ENCODE results near the gene GPR84. TPM values are rescaled to one million over a fixed set of nuclear protein-coding genes. Genes with fewer than 3 reads are reported as not detected.
A peak's percentile ranks its signal among the peaks of the same experiment; 100 is the strongest.

The GPR84 gene
- total and polyA plus RNA-seq, 9 of the 15 experiments (the other 6 are each of a cell fraction or from before 2014, with no cell fraction given) = 0.07 to 0.18 (median 0.11) TPM; not detected in 5

- Histone ChIP-seq H2AFZ (ENCODE audit: low read depth, low read length) (peak overlapping the region; percentile 75), H3K9me1 (ENCODE audit: control insufficient read depth, insufficient read depth, low read length) (no peaks in the 10 kb centered on the region), H3K4me1 (replicated peaks in 1 of 2; ENCODE audit: control insufficient read depth in 2 of 2, insufficient read depth in 2 of 2, low read length in 2 of 2) (peaks cover 38 to 50% of the 10 kb centered on the region in 2 experiments), H3K27me3 (ENCODE audit: control insufficient read depth in 2 of 2, insufficient read depth in 2 of 2, low read length in 2 of 2) (no peaks in the 10 kb centered on the region), H3K9ac (ENCODE audit: insufficient read depth in 1 of 2, low read depth in 2 of 2, low read length in 2 of 2) (peak overlapping the region; percentile 85 to 89), H3K79me2 (ENCODE audit: control insufficient read depth, insufficient read depth, low read length) (peaks cover 26% of the 10 kb centered on the region; the same call in 2 of the 3 replicates), H3K27ac (ENCODE audit: extremely low read depth, low read depth, low read length) (peak overlapping the region; percentile 90), H3K9me3 (replicated peaks; ENCODE audit: control insufficient read depth, insufficient read depth, low read depth, low read length) (no peaks in the 10 kb centered on the region), H3K36me3 (ENCODE audit: control insufficient read depth, insufficient read depth, low read length) (no peaks in the 10 kb centered on the region), H3K4me3 (peak overlapping the region; percentile 53), H4K20me1 (replicated peaks; ENCODE audit: control insufficient read depth, insufficient read depth, low read length) (no peaks in the 10 kb centered on the region), H3K4me2 (ENCODE audit: insufficient read depth, low read length) (peak overlapping the region; percentile 99)
- ChIA-PET CTCF (ENCODE audit: low intra/inter-chr PET ratio) (interaction anchor here (0.6 to 3.6 kb wide), 4 partner anchors 21 to 142 kb away, joined by 4 to 33 read pairs (median 18); no protein-coding TSS in a partner anchor), POLR2A (interaction anchor here (0.6 to 5.8 kb wide), 29 partner anchors 9 to 157 kb away, joined by 3 to 57 read pairs (median 6); partner anchors contain the start of genes CBX5, COPZ1, HNRNPA1 and NFE2)
- peak; percentile 75 to 90 (median 80) for DNase-seq (ENCODE audit: extremely low read depth in 1 of 4, low spot score in 3 of 4)
- BruUV-seq (replicated peaks) = TSS peak; percentile 73
- ATAC-seq = peak; percentile 67
- in situ Hi-C loops (cut with MboI) (no loop called here), intact Hi-C loops (cut with micrococcal nuclease) (no loop called here)
- peak; percentile 83 for FAIRE-seq
- WGBS (ENCODE audit: insufficient coverage, low coverage, missing lambda C conversion rate) = 1% methylated on average over 14 of the region's 15 CpGs
- TF ChIP-seq POLR2H (tag; IDR thresholded peaks at IDR 0.05; ENCODE audit: low read depth) (peak; percentile 49), ZNF184 (CRISPR knock-in tag; IDR thresholded peaks at IDR 0.05) (no peak), GATA2 (CRISPR knock-in tag; IDR thresholded peaks at IDR 0.05) (no peak), STAT5A (IDR thresholded peaks at IDR 0.05; ENCODE audit: borderline replicate concordance, low read length) (no peak), TAF1 (IDR thresholded peaks at IDR 0.05; ENCODE audit: control insufficient read depth, extremely low read depth, insufficient read depth, low read length, severe bottlenecking) (peak; percentile 26), ETV6 (IDR thresholded peaks at IDR 0.05; ENCODE audit: borderline replicate concordance in 1 of 2, low read depth in 2 of 2, low read length in 1 of 2) (no peak), ETV6 (CRISPR knock-in tag; IDR thresholded peaks at IDR 0.05; ENCODE audit: borderline replicate concordance) (no peak), NFIC (IDR thresholded peaks at IDR 0.05) (peak; percentile 29; the same call in 1 of the 2 replicates), RCOR1 (IDR thresholded peaks at IDR 0.05; ENCODE audit: borderline replicate concordance in 1 of 2, low read depth in 2 of 2, low read length in 2 of 2) (0 out of 4 replicates have a peak, but pooled peaks of 1 of the 2 experiments have one; percentile 9), ZNF316 (IDR thresholded peaks at IDR 0.05) (peak; percentile 11; the same call in 1 of the 2 replicates), RBFOX2 (IDR thresholded peaks at IDR 0.05; ENCODE audit: low read depth, low read length) (no peak), BCOR (IDR thresholded peaks at IDR 0.05) (peak; percentile 62; the same call in 1 of the 2 replicates), GABPA (tag; conservative IDR thresholded peaks at IDR 0.05; ENCODE audit: low read depth) (peak; percentile 45; the same call in 1 of the 2 replicates), SMARCA4 (IDR thresholded peaks at IDR 0.05) (peak; percentile 77), SNIP1 (IDR thresholded peaks at IDR 0.05; ENCODE audit: low read depth) (peak; percentile 18; the same call in 1 of the 2 replicates)
- TF ChIP-seq, protein P1, sequence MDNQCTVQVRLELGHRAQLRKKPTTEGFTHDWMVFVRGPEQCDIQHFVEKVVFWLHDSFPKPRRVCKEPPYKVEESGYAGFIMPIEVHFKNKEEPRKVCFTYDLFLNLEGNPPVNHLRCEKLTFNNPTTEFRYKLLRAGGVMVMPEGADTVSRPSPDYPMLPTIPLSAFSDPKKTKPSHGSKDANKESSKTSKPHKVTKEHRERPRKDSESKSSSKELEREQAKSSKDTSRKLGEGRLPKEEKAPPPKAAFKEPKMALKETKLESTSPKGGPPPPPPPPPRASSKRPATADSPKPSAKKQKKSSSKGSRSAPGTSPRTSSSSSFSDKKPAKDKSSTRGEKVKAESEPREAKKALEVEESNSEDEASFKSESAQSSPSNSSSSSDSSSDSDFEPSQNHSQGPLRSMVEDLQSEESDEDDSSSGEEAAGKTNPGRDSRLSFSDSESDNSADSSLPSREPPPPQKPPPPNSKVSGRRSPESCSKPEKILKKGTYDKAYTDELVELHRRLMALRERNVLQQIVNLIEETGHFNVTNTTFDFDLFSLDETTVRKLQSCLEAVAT (IDR thresholded peaks at IDR 0.05) = peak; percentile 88 to 90
- TF ChIP-seq, protein P2, sequence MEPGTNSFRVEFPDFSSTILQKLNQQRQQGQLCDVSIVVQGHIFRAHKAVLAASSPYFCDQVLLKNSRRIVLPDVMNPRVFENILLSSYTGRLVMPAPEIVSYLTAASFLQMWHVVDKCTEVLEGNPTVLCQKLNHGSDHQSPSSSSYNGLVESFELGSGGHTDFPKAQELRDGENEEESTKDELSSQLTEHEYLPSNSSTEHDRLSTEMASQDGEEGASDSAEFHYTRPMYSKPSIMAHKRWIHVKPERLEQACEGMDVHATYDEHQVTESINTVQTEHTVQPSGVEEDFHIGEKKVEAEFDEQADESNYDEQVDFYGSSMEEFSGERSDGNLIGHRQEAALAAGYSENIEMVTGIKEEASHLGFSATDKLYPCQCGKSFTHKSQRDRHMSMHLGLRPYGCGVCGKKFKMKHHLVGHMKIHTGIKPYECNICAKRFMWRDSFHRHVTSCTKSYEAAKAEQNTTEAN (CRISPR knock-in tag; IDR thresholded peaks at IDR 0.05) = no peak
Observed at GRCh38 chr12:54358191-54358944, 5.9 kb downstream of the GPR84 start.

Data from K562 (cell line).